GM12878 (cell line): ENCODE measurements around the gene EPN1. TPM values are rescaled to one million over a fixed set of nuclear protein-coding genes. Genes with fewer than 3 reads are reported as not detected.
A peak's percentile ranks its signal among the peaks of the same experiment; 100 is the strongest.

Source experiments
- ATAC-seq: fragments of 200-7000 bp; cut with Tn5 transposase; 3 replicates; pipeline ENCODE4 v1.9.1; 2020; ENCODE audit warnings: mild to moderate bottlenecking, moderate library complexity
- BruUV-seq: library from RNA; stranded (reverse); fragments of 400-500 nt; replicated peaks from 2 replicates; lab custom pipeline; 2021; lab: Mats Ljungman, UMichigan
- CTCF ChIA-PET: fragments of 300-600 bp; sonication (Branson Sonifier 250); formaldehyde crosslinking; extraction: SDS; loops from one replicate; lab custom pipeline; 2021; ENCODE audit warnings: inconsistent platforms; lab: Yijun Ruan, JAX
- POLR2A ChIA-PET: fragments of 350-600 bp; formaldehyde crosslinking; extraction: SDS; loops from one replicate; lab custom pipeline; 2021; ENCODE audit warnings: inconsistent platforms; lab: Charles Lee
- RAD21 ChIA-PET: fragments of 300-600 bp; sonication (Branson Sonifier 250); formaldehyde crosslinking; loops from one replicate; lab custom pipeline; 2023; ENCODE audit warnings: antibody characterized with exemption; ENCODE audit not compliant: unreplicated experiment; lab: Charles Lee
- SMC1A ChIA-PET: fragments of 300-600 bp; sonication (Branson Sonifier 250); formaldehyde crosslinking; loops from one replicate; lab custom pipeline; 2023; ENCODE audit not compliant: unreplicated experiment, uncharacterized antibody; lab: Charles Lee
- DNase-seq: peaks from one replicate; pipeline ENCODE4 v3.0.0-alpha.2; 2011; ENCODE audit warnings: low read depth, low spot score
- FAIRE-seq: peaks from 3 replicates; lab custom pipeline; 2011; peaks lifted over from hg19 to GRCh38; lab: Jason Lieb, UNC
- H2AFZ ChIP-seq: 2 replicates; pipeline ENCODE4 v1.6.0; 2011; ENCODE audit warnings: low read depth, low read length, control low read depth; ENCODE audit not compliant: control insufficient read depth
- H3K27ac ChIP-seq: 2 replicates; pipeline ENCODE4 v1.5.1; 2011; ENCODE audit warnings: control low read depth; ENCODE audit not compliant: control insufficient read depth, insufficient read depth
- H3K27me3 ChIP-seq, 2 experiments: replicated peaks in 1 of 2; 2 replicates each; pipeline versions ENCODE4 v1.6.0 to v1.6.1; 2011; ENCODE audit warnings: low read length in 1 of 2; ENCODE audit not compliant: control insufficient read depth in 2 of 2, insufficient read depth in 2 of 2
- H3K36me3 ChIP-seq, 2 experiments: 2 replicates each; pipeline ENCODE4 v1.5.1; 2011; ENCODE audit warnings: low read length in 1 of 2; ENCODE audit not compliant: control insufficient read depth in 2 of 2, insufficient read depth in 2 of 2
- H3K4me1 ChIP-seq: 2 replicates; pipeline ENCODE4 v1.6.1; 2011; ENCODE audit warnings: mild to moderate bottlenecking, low read length, moderate library complexity, mixed read lengths; ENCODE audit not compliant: control insufficient read depth, insufficient read depth
- H3K4me2 ChIP-seq: 2 replicates; pipeline ENCODE4 v1.6.0; 2011; ENCODE audit warnings: control low read depth; ENCODE audit not compliant: control insufficient read depth, insufficient read depth
- H3K4me3 ChIP-seq: fragments of 200-600 bp; sonication (generic); 2 replicates; pipeline ENCODE4 v1.5.1; 2016
- H3K79me2 ChIP-seq: 2 replicates; pipeline ENCODE4 v1.6.0; 2011; ENCODE audit warnings: low read length; ENCODE audit not compliant: control insufficient read depth, insufficient read depth
- H3K9ac ChIP-seq: 2 replicates; pipeline ENCODE4 v1.8.0; 2011; ENCODE audit warnings: low read length, control low read depth, mixed read lengths; ENCODE audit not compliant: control insufficient read depth, insufficient read depth
- H3K9me3 ChIP-seq: replicated peaks from 3 replicates; pipeline ENCODE4 v1.5.1; 2011; ENCODE audit warnings: mild to moderate bottlenecking, low read length; ENCODE audit not compliant: control insufficient read depth, insufficient read depth
- H4K20me1 ChIP-seq: 2 replicates; pipeline ENCODE4 v1.6.0; 2011; ENCODE audit not compliant: control insufficient read depth, insufficient read depth
- ASH2L ChIP-seq: fragments of 300-600, 200-600 bp; sonication (generic); IDR thresholded peaks from 2 replicates; pipeline ENCODE4 v1.6.1; 2017; ENCODE audit warnings: low read depth, mild to moderate bottlenecking, borderline replicate concordance
- BACH1 ChIP-seq: fragments of 450-650 bp; IDR thresholded peaks from 2 replicates; pipeline ENCODE4 v1.6.1; 2017; ENCODE audit warnings: mild to moderate bottlenecking, borderline replicate concordance
- BMI1 ChIP-seq: fragments of 450-650 bp; IDR thresholded peaks from 2 replicates; pipeline ENCODE4 v1.6.1; 2016; ENCODE audit warnings: mild to moderate bottlenecking, moderate library complexity, borderline replicate concordance
- CHD1 ChIP-seq: IDR thresholded peaks from 2 replicates; pipeline ENCODE4 v1.6.1; 2012; ENCODE audit warnings: low read depth, low read length, improper control_type of control experiment
- CREM ChIP-seq: IDR thresholded peaks from 2 replicates; pipeline ENCODE4 v1.6.1; 2014; ENCODE audit warnings: antibody characterized with exemption, low read depth
- DPF2 ChIP-seq: fragments of 450-650 bp; IDR thresholded peaks from 2 replicates; pipeline ENCODE4 v1.6.1; 2017; ENCODE audit warnings: mild to moderate bottlenecking
- EGR1 ChIP-seq, 2 experiments: IDR thresholded peaks; 1 replicate in 1 of 2; 2 replicates in 1 of 2; pipeline ENCODE4 v1.6.1; 2011 to 2012; ENCODE audit warnings: low read depth in 2 of 2, low read length in 2 of 2, borderline replicate concordance in 1 of 2, mild to moderate bottlenecking in 1 of 2, moderate library complexity in 1 of 2
- ETV6 ChIP-seq, 2 experiments: fragments of 450-650 bp in 1 of 2; IDR thresholded peaks in 1 of 2; conservative IDR thresholded peaks in 1 of 2; 2 replicates each; pipeline ENCODE4 v1.6.1; 2014; ENCODE audit warnings: antibody characterized with exemption in 1 of 2, borderline replicate concordance in 1 of 2, low read depth in 1 of 2, mild to moderate bottlenecking in 1 of 2, moderate library complexity in 1 of 2
- HDAC2 ChIP-seq: fragments of 200-600 bp; sonication (generic); IDR thresholded peaks from 2 replicates; pipeline ENCODE4 v1.6.1; 2017
- KDM1A ChIP-seq: fragments of 200-600 bp; sonication (generic); IDR thresholded peaks from 2 replicates; pipeline ENCODE4 v1.6.1; 2016; ENCODE audit warnings: borderline replicate concordance
- LARP7 ChIP-seq: fragments of 450-650 bp; IDR thresholded peaks from 2 replicates; pipeline ENCODE4 v1.6.1; 2017; ENCODE audit warnings: mild to moderate bottlenecking
- MYC ChIP-seq: IDR thresholded peaks from 2 replicates; pipeline ENCODE4 v1.6.1; 2011; ENCODE audit warnings: mild to moderate bottlenecking, low read length, moderate library complexity, inconsistent platforms; ENCODE audit not compliant: insufficient read depth, insufficient replicate concordance, insufficient read length, severe bottlenecking
- NR2F1 ChIP-seq: fragments of 450-650 bp; conservative IDR thresholded peaks from 2 replicates; pipeline ENCODE4 v1.6.1; 2017; ENCODE audit warnings: mild to moderate bottlenecking
- NRF1 ChIP-seq: conservative IDR thresholded peaks from 2 replicates; pipeline ENCODE4 v1.6.1; 2011; ENCODE audit warnings: mild to moderate bottlenecking, low read depth, low read length, improper control_type of control experiment
- RAD21 ChIP-seq: IDR thresholded peaks from 2 replicates; pipeline ENCODE4 v1.6.1; 2011; ENCODE audit warnings: mild to moderate bottlenecking, low read depth, low read length, moderate library complexity; ENCODE audit not compliant: insufficient read depth
- RELA ChIP-seq: fragments of 450-650 bp; IDR thresholded peaks from 2 replicates; pipeline ENCODE4 v1.8.0; 2014; ENCODE audit warnings: borderline replicate concordance; ENCODE audit not compliant: partially characterized antibody
- SIN3A ChIP-seq: IDR thresholded peaks from 2 replicates; pipeline ENCODE4 v1.6.1; 2012; ENCODE audit warnings: low read depth, low read length, improper control_type of control experiment
- SMC3 ChIP-seq: IDR thresholded peaks from 2 replicates; pipeline ENCODE4 v1.6.1; 2011; ENCODE audit warnings: low read length, improper control_type of control experiment, borderline replicate concordance
- SREBF2 ChIP-seq: IDR thresholded peaks from 2 replicates; pipeline ENCODE4 v1.6.1; 2012; ENCODE audit warnings: mild to moderate bottlenecking, low read length
- SUPT20H ChIP-seq: IDR thresholded peaks from 2 replicates; pipeline ENCODE4 v1.6.1; 2011; ENCODE audit warnings: low read depth, mild to moderate bottlenecking, low read length, moderate library complexity, borderline replicate concordance; ENCODE audit not compliant: control insufficient read depth
- TAF1 ChIP-seq: IDR thresholded peaks from 2 replicates; pipeline ENCODE4 v1.6.1; 2011; ENCODE audit warnings: mild to moderate bottlenecking, low read depth, low read length, borderline replicate concordance
- USF1 ChIP-seq: IDR thresholded peaks from 2 replicates; pipeline ENCODE4 v1.6.1; 2011; ENCODE audit warnings: borderline replicate concordance, low read depth, mild to moderate bottlenecking, moderate library complexity, mixed read lengths, low read length; ENCODE audit not compliant: insufficient read depth; ENCODE audit errors: extremely low read length
- ZNF217 ChIP-seq: fragments of 450-650 bp; IDR thresholded peaks from 2 replicates; pipeline ENCODE4 v1.6.1; 2017; ENCODE audit warnings: antibody characterized with exemption, mild to moderate bottlenecking
- ZNF24 ChIP-seq: fragments of 450-650 bp; IDR thresholded peaks from 2 replicates; pipeline ENCODE4 v1.6.1; 2017; ENCODE audit warnings: antibody characterized with exemption, mild to moderate bottlenecking
- WGBS: methylation state at CpG from one replicate; pipeline ENCODE4 v1.1.6; 2016; ENCODE audit warnings: low lambda C conversion rate; ENCODE audit not compliant: insufficient replicate concordance, insufficient coverage; ENCODE audit errors: missing lambda C conversion rate; 5-methylcytosine and 5-hydroxymethylcytosine counted together
- in situ Hi-C: fragments of 300-500 bp; cut with MboI; formaldehyde crosslinking; loops from 9 replicates; pipeline ENCODE4 v1.14.3; 2018; ENCODE audit warnings: mixed read lengths
- intact Hi-C: fragments of 100-400 bp; cut with micrococcal nuclease; formaldehyde crosslinking; loops from one replicate; pipeline ENCODE4 v1.14.2; 2022; ENCODE audit not compliant: unreplicated experiment
- polyA plus RNA-seq, 11 experiments: library from polyadenylated mRNA; depleted of rRNA in 4 of 11; unstranded in 6 of 11; stranded (reverse) in 5 of 11; fragments of >200 nt; fragmentation: Nextera tagmentation in 4 of 11; fragmentation: Illumina TruSeq in 1 of 11; extraction: Ambion mirVana in 4 of 11; extraction: Trizol in 1 of 11; gene quantifications; 1 replicate in 1 of 11; 2 replicates in 10 of 11; pipeline versions ENCODE4 v1.2.1 to v1.2.3, GENCODE V29; 2011 to 2016; ENCODE audit warnings: inconsistent platforms in 2 of 11, missing spikeins in 2 of 11, low read depth in 1 of 11
- total RNA-seq, 4 experiments: library from RNA; depleted of rRNA in 3 of 4; stranded (reverse); fragments of >200 nt in 3 of 4; fragmentation: Illumina TruSeq in 1 of 4; extraction: Trizol in 1 of 4; gene quantifications; 2 replicates each; pipeline versions ENCODE4 v1.2.1 to v1.2.3, GENCODE V29; 2013 to 2021

Gene EPN1
- total and polyA plus RNA-seq, 10 of the 15 experiments (the other 5 are each of a cell fraction or from before 2014, with no cell fraction given), result 0.11 to 88.5 (median 10.6) TPM

- ATAC-seq, result peak; percentile 67
- POLR2A ChIA-PET, result interaction anchor here (0.6 to 1.6 kb wide), 14 partner anchors 10 to 660 kb away, joined by 3 to 12 read pairs (median 6); partner anchors contain the start of genes FIZ1, ZNF524, ZNF581 and ZNF784
- Histone ChIP-seq H3K4me2 (peak within 1 kb of the TSS; percentile 94), H3K79me2 (peaks cover 52% of the 10 kb centered on the region), H3K4me3 (peak within 1 kb of the TSS; percentile 94), H3K9ac (peak within 1 kb of the TSS; percentile 99), H3K4me1 (peaks cover 18% of the 10 kb centered on the region), H3K27ac (peak within 1 kb of the TSS; percentile 100), H3K36me3 (peaks cover 0 to 15% of the 10 kb centered on the region in 2 experiments; a peak in 3 of 4 replicates), H3K9me3 (no peaks in the 10 kb centered on the region), H4K20me1 (peaks cover 9% of the 10 kb centered on the region), H2AFZ (peak within 1 kb of the TSS; percentile 96), H3K27me3 (no peaks in the 10 kb centered on the region)
- in situ Hi-C loops (loop anchor here (5.0 to 25.0 kb wide), 3 partner anchors 657 to 1518 kb away; partner anchors contain the start of genes CNOT3, LENG9 and ZSCAN5A), intact Hi-C loops (loop anchor here (2.0 kb wide), 1 partner anchor 24 kb away; no protein-coding TSS in a partner anchor)
- no TSS peak for BruUV-seq
- SMC1A ChIA-PET, result interaction anchor here (1.2 to 2.6 kb wide), 5 partner anchors 13 to 30 kb away, joined by 4 to 28 read pairs (median 5); partner anchors contain the start of gene ZNF784
- CTCF ChIA-PET, result interaction anchor here (0.6 to 3.6 kb wide), 21 partner anchors 10 to 655 kb away, joined by 3 to 85 read pairs (median 4); partner anchors contain the start of genes FIZ1, PPP1R12C, ZNF524 and ZNF581
- WGBS, result under 1% methylated on average over 50 of the region's 95 CpGs
- RAD21 ChIA-PET, result interaction anchor here (0.7 to 1.6 kb wide), 8 partner anchors 12 to 51 kb away, joined by 3 to 34 read pairs (median 5); partner anchors contain the start of gene ZNF581
- no peak for DNase-seq
- no peak for FAIRE-seq
- TF ChIP-seq TAF1 (peak; percentile 80; the same call in 1 of the 2 replicates), RAD21 (no peak), SUPT20H (no peak), SREBF2 (peak; percentile 36; the same call in 1 of the 2 replicates), SIN3A (peak; percentile 81), RELA (peak; percentile 31), BMI1 (no peak), EGR1 (IDR thresholded peaks at IDR 0.05; ENCODE audit: borderline replicate concordance in 1 of 2, low read depth in 2 of 2, low read length in 2 of 2) (peak in 1 of 2 experiments; percentile 41; a peak in 1 of 3 replicates), USF1 (peak; percentile 89), HDAC2 (no peak), LARP7 (peak; percentile 95), SMC3 (no peak), ASH2L (no peak), ZNF24 (no peak), BACH1 (peak; percentile 61), KDM1A (no peak), NRF1 (peak; percentile 72), CHD1 (peak; percentile 49; the same call in 1 of the 2 replicates), ZNF217 (peak; percentile 65; the same call in 1 of the 2 replicates), NR2F1 (peak; percentile 48), MYC (peak; percentile 91), CREM (peak; percentile 38), DPF2 (peak; percentile 84), ETV6 (conservative IDR thresholded peaks at IDR 0.05 in 1 of 2, IDR thresholded peaks at IDR 0.05 in 1 of 2; ENCODE audit: borderline replicate concordance in 1 of 2, low read depth in 1 of 2) (no peak)
Measured at GRCh38 chr19:55654868-55655647, 20.0 kb upstream of the EPN1 start, which contains the start of gene U2AF2. Gene U2AF2, plus strand, starts transcription at chr19:55655035. Its CDS starts 70 bp downstream, at chr19:55655105.
